HEK293 (cell line): ENCODE data around the gene PALM2AKAP2.

Experiments
- CTCF ChIP-seq: fragments of 450-650 bp; formaldehyde crosslinking; IDR thresholded peaks from 2 replicates; pipeline ENCODE4 v1.5.1; 2016; ENCODE audit warnings: missing biosample characterization, missing genetic modification characterization
- GLI4 ChIP-seq: fragments of 450-650 bp; formaldehyde crosslinking; IDR thresholded peaks from 2 replicates; pipeline ENCODE4 v1.5.1; 2016; ENCODE audit warnings: missing biosample characterization, missing genetic modification characterization
- KLF10 ChIP-seq: fragments of 450-650 bp; IDR thresholded peaks from 2 replicates; pipeline ENCODE4 v1.5.1; 2018; ENCODE audit warnings: missing biosample characterization, mild to moderate bottlenecking, missing genetic modification characterization
- ZFP3 ChIP-seq: fragments of 450-650 bp; formaldehyde crosslinking; IDR thresholded peaks from 2 replicates; pipeline ENCODE4 v1.5.1; 2016; ENCODE audit warnings: low read depth, missing biosample characterization, missing genetic modification characterization
- ZFP41 ChIP-seq: fragments of 450-650 bp; formaldehyde crosslinking; IDR thresholded peaks from 2 replicates; pipeline ENCODE4 v1.5.1; 2016; ENCODE audit warnings: missing biosample characterization, missing genetic modification characterization, borderline replicate concordance

GRCh38 chr9:109791003-109791677 lies 11.1 kb downstream of the PALM2AKAP2 start:
- TF ChIP-seq ZFP41 (tag by site-specific recombination) (no peak), ZFP3 (tag by site-specific recombination) (no peak), KLF10 (tag by site-specific recombination) (no peak), GLI4 (no peak), CTCF (tag by site-specific recombination) (no peak)
